B cell (primary cell): ENCODE results near the gene SLC18A3. TPM values are rescaled to one million over a fixed set of nuclear protein-coding genes. Genes with fewer than 3 reads are reported as not detected.

ENCODE experiments used
- ATAC-seq: fragments of 200-7000 bp; cut with Tn5 transposase; one replicate; pipeline ENCODE4 v1.10.0; 2021; ENCODE audit warnings: low read depth, mild to moderate bottlenecking, moderate number of reproducible peaks, moderate library complexity
- CTCF ChIA-PET: fragments of 350-600 bp; sonication (Branson Sonifier 250); formaldehyde crosslinking; loops from one replicate; lab custom pipeline; 2021; ENCODE audit warnings: antibody characterized with exemption, inconsistent platforms; lab: Charles Lee
- POLR2A ChIA-PET: fragments of 350-600 bp; sonication (Branson Sonifier 250); formaldehyde crosslinking; loops from one replicate; lab custom pipeline; 2021; ENCODE audit warnings: antibody characterized with exemption; lab: Charles Lee
- DNase-seq: peaks from one replicate; pipeline ENCODE4 v3.0.0; 2013
- H2AFZ ChIP-seq: 2 replicates; pipeline ENCODE4 v1.6.1; 2012; ENCODE audit warnings: mild to moderate bottlenecking, low read depth, low read length; ENCODE audit not compliant: insufficient read depth, poor library complexity, severe bottlenecking
- H3K27ac ChIP-seq, 2 donors: 1 replicate in 1 of 2; 2 replicates in 1 of 2; pipeline ENCODE4 v1.5.1; 2012 to 2013; ENCODE audit warnings: low read length in 2 of 2, mild to moderate bottlenecking in 2 of 2, moderate library complexity in 1 of 2
- H3K27me3 ChIP-seq, 4 experiments: fragments of 200-600 bp in 1 of 4; sonication (generic) in 1 of 4; replicated peaks in 1 of 4; 1 replicate in 2 of 4; 2 replicates in 2 of 4; pipeline versions ENCODE4 v1.6.1 to v1.7.0; 2013 to 2016; ENCODE audit warnings: low read length in 3 of 4, mild to moderate bottlenecking in 2 of 4, mixed read lengths in 1 of 4, moderate library complexity in 1 of 4; ENCODE audit not compliant: insufficient read depth in 4 of 4, control insufficient read depth in 3 of 4; ENCODE audit errors: control extremely low read depth in 1 of 4
- H3K36me3 ChIP-seq, 2 experiments: replicated peaks in 1 of 2; 1 replicate in 1 of 2; 2 replicates in 1 of 2; pipeline versions ENCODE4 v1.6.1 to v1.7.1; 2013; ENCODE audit warnings: low read length in 1 of 2; ENCODE audit not compliant: insufficient read depth in 2 of 2, control insufficient read depth in 1 of 2; ENCODE audit errors: control extremely low read depth in 1 of 2, extremely low read depth in 1 of 2
- H3K4me1 ChIP-seq, 2 donors: fragments of 200-600 bp in 1 of 2; sonication (generic) in 1 of 2; 1 replicate in 1 of 2; 2 replicates in 1 of 2; pipeline versions ENCODE4 v1.5.1 to v1.6.1; 2013 to 2017; ENCODE audit warnings: low read length in 2 of 2; ENCODE audit not compliant: control insufficient read depth in 2 of 2, insufficient read depth in 2 of 2
- H3K4me2 ChIP-seq: replicated peaks from 2 replicates; pipeline ENCODE3; 2012; ENCODE audit warnings: mild to moderate bottlenecking, low read depth, low read length; ENCODE audit not compliant: poor library complexity, severe bottlenecking
- H3K4me3 ChIP-seq, 5 experiments: fragments of 200-600 bp in 1 of 5; sonication (generic) in 1 of 5; 1 replicate in 3 of 5; 2 replicates in 2 of 5; pipeline versions ENCODE4 v1.5.1 to v1.7.0; 2011 to 2016; ENCODE audit warnings: low read length in 4 of 5, mild to moderate bottlenecking in 4 of 5, low read depth in 2 of 5, control low read depth in 1 of 5, moderate library complexity in 1 of 5; ENCODE audit not compliant: insufficient read depth in 1 of 5; ENCODE audit errors: control extremely low read depth in 1 of 5, extremely low read depth in 1 of 5
- H3K79me2 ChIP-seq: fragments of 200-600 bp; sonication (generic); one replicate; pipeline ENCODE4 v1.6.0; 2016; ENCODE audit warnings: low read length; ENCODE audit not compliant: control insufficient read depth, insufficient read depth
- H3K9ac ChIP-seq: fragments of 200-600 bp; sonication (generic); 2 replicates; pipeline ENCODE4 v1.6.1; 2017; ENCODE audit warnings: mild to moderate bottlenecking, low read length, moderate library complexity
- H3K9me3 ChIP-seq, 3 donors: one replicate each; pipeline versions ENCODE4 v1.6.1 to v1.7.1; 2013; ENCODE audit warnings: low read length in 2 of 3; ENCODE audit not compliant: control insufficient read depth in 2 of 3, insufficient read depth in 1 of 3; ENCODE audit errors: control extremely low read depth in 1 of 3
- H4K20me1 ChIP-seq: 2 replicates; pipeline ENCODE4 v1.6.0; 2012; ENCODE audit warnings: mild to moderate bottlenecking, low read length; ENCODE audit not compliant: insufficient read depth, control insufficient read depth, poor library complexity, severe bottlenecking
- H3K27ac Mint-ChIP-seq: one replicate; pipeline ENCODE4 v1.8.0; 2021; ENCODE audit warnings: mixed read lengths
- H3K27me3 Mint-ChIP-seq: one replicate; pipeline ENCODE4 v1.8.0; 2021; ENCODE audit warnings: mixed read lengths
- H3K4me1 Mint-ChIP-seq: one replicate; pipeline ENCODE4 v1.8.0; 2021; ENCODE audit warnings: mixed read lengths
- H3K4me3 Mint-ChIP-seq: one replicate; pipeline ENCODE4 v1.8.0; 2021; ENCODE audit warnings: mixed read lengths
- H3K9me3 Mint-ChIP-seq: one replicate; pipeline ENCODE4 v1.8.0; 2022; ENCODE audit warnings: mixed read lengths; ENCODE audit not compliant: insufficient read depth
- EZH2 ChIP-seq: IDR thresholded peaks from 2 replicates; pipeline ENCODE4 v1.6.1; 2012; ENCODE audit warnings: borderline replicate concordance, low read depth, mild to moderate bottlenecking, moderate library complexity, low read length; ENCODE audit not compliant: insufficient read depth, poor library complexity, severe bottlenecking
- WGBS: methylation state at CpG from one replicate; pipeline ENCODE4 v1.1.5; 2013; ENCODE audit warnings: missing lambda C conversion rate; ENCODE audit not compliant: insufficient coverage; 5-methylcytosine and 5-hydroxymethylcytosine counted together
- intact Hi-C: fragments of 100-400 bp; cut with micrococcal nuclease; formaldehyde crosslinking; loops from one replicate; pipeline ENCODE4 v1.10.0; 2022
- polyA plus RNA-seq: library from polyadenylated mRNA; depleted of rRNA; stranded (reverse); fragments of >200 nt; gene quantifications from 2 replicates; pipeline ENCODE4 v1.2.3, GENCODE V29; 2012
- total RNA-seq, 2 donors: library from RNA; stranded (reverse); fragments of 120-200 nt in 1 of 2; gene quantifications; 1 replicate in 1 of 2; 2 replicates in 1 of 2; pipeline versions ENCODE4 v1.2.3 to v1.2.4, GENCODE V29; 2013 to 2022
- TF ChIP-seq, protein P1 (sequence below): fragments of 200-600 bp; IDR thresholded peaks from one replicate; pipeline ENCODE4 v1.8.0; 2022; ENCODE audit warnings: antibody characterized with exemption, mild to moderate bottlenecking

SLC18A3 gene
- total and polyA plus RNA-seq, 2 donors (not counting 1 experiment from before 2014, with no cell fraction given), result not detected

DNA sequence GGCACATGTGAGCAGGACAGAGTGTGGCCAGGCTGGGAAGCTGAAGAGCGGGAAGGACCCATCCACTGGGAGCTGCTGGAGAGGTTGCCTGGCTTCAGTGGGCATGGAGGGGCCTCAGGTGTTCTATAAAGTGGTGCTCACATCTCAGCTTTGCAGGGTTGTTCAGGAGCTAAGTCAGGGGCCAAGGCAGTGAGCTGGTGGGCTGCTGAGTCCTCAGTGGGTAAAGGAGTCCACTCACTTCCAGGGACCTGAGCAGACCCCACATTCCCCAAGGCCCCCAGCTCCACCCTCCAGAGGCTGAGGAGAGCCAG is 40.6 kb downstream of the SLC18A3 start:
- Mint-ChIP-seq H3K4me3 (no peak overlapping the region), H3K9me3 (no peaks in the 10 kb centered on the region), H3K27ac (no peak overlapping the region), H3K4me1 (peaks cover 10% of the 10 kb centered on the region), H3K27me3 (peaks cover 12% of the 10 kb centered on the region)
- DNase-seq (no peak), ATAC-seq (no peak)
- 100% methylated on average over 1 of the region's 1 CpG for WGBS
- no peak overlapping the region for H3K9ac ChIP-seq
- no peak overlapping the region for H2AFZ ChIP-seq
- H3K4me2 ChIP-seq, result no peak overlapping the region
- H4K20me1 ChIP-seq, result no peaks in the 10 kb centered on the region
- no peaks in the 10 kb centered on the region for H3K79me2 ChIP-seq
- POLR2A ChIA-PET, result no interaction called here
- H3K36me3 ChIP-seq, result no peaks in the 10 kb centered on the region
- peaks cover 0 to 6% of the 10 kb centered on the region in 2 donors for H3K4me1 ChIP-seq
- no peaks in the 10 kb centered on the region for H3K9me3 ChIP-seq
- TF ChIP-seq, protein P1, sequence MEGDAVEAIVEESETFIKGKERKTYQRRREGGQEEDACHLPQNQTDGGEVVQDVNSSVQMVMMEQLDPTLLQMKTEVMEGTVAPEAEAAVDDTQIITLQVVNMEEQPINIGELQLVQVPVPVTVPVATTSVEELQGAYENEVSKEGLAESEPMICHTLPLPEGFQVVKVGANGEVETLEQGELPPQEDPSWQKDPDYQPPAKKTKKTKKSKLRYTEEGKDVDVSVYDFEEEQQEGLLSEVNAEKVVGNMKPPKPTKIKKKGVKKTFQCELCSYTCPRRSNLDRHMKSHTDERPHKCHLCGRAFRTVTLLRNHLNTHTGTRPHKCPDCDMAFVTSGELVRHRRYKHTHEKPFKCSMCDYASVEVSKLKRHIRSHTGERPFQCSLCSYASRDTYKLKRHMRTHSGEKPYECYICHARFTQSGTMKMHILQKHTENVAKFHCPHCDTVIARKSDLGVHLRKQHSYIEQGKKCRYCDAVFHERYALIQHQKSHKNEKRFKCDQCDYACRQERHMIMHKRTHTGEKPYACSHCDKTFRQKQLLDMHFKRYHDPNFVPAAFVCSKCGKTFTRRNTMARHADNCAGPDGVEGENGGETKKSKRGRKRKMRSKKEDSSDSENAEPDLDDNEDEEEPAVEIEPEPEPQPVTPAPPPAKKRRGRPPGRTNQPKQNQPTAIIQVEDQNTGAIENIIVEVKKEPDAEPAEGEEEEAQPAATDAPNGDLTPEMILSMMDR, result no peak
- no peak for TF ChIP-seq EZH2
- CTCF ChIA-PET, result interaction anchor here (1.6 kb wide), 1 partner anchor 57 kb away, joined by 5 read pairs; no protein-coding TSS in a partner anchor
- no peaks in the 10 kb centered on the region for H3K27me3 ChIP-seq
- no peak overlapping the region for H3K4me3 ChIP-seq
- no peak overlapping the region for H3K27ac ChIP-seq
- intact Hi-C loops, result no loop called here

DNA sequence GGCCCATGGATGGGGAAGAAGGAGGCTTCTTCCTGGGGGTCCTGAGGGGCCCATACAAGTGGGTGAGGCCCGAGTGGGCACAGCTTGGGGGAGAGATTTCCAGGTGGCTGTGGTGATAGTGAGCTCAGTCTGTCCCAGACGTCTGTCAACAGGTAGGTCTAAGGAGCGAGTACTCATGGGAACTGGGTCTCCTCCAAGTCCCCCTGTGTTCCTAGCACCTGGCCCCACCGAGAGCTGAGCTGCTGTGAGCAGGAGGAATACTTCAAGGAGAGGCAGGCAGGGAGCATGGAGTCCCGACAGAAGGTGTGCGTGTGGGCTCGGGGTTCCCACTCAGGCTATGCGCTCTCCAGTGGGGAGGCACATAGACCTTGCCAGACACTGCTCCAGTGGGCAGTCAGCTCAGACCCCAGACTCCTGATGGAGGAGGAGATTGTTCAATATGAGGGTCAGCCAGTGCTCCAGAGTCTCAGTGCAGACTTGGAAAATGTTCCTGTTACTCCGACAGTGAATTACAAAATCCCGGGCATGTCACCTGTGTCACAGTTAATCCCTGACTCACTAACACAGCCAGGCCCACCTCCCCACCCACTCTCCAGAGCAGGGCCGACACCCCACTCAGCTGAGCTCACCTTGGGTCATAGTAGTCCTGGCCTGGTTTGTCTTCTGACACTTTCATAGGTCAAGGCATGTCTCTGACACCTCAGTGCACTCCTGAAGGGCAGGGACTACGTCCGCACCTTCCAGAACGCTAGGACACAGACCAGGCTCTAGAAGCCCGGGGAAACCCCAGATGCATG is 41.1 kb downstream of the SLC18A3 start:
- ATAC-seq (no peak), DNase-seq (no peak)
- H3K79me2 ChIP-seq, result no peaks in the 10 kb centered on the region
- H3K4me1 ChIP-seq, result peaks cover 0 to 6% of the 10 kb centered on the region in 2 donors
- H3K4me2 ChIP-seq, result no peak overlapping the region
- no peaks in the 10 kb centered on the region for H3K27me3 ChIP-seq
- no peaks in the 10 kb centered on the region for H3K36me3 ChIP-seq
- POLR2A ChIA-PET, result no interaction called here
- Mint-ChIP-seq H3K4me3 (no peak overlapping the region), H3K27me3 (peaks cover 13% of the 10 kb centered on the region), H3K27ac (no peak overlapping the region), H3K4me1 (peaks cover 10% of the 10 kb centered on the region), H3K9me3 (no peaks in the 10 kb centered on the region)
- H2AFZ ChIP-seq, result no peak overlapping the region
- no peaks in the 10 kb centered on the region for H3K9me3 ChIP-seq
- intact Hi-C loops, result no loop called here
- H4K20me1 ChIP-seq, result no peaks in the 10 kb centered on the region
- 90% methylated on average over 15 of the region's 15 CpGs for WGBS
- no peak overlapping the region for H3K4me3 ChIP-seq
- no peak overlapping the region for H3K27ac ChIP-seq
- CTCF ChIA-PET, result no interaction called here
- no peak overlapping the region for H3K9ac ChIP-seq
- TF ChIP-seq EZH2, result no peak
- TF ChIP-seq, protein P1, result no peak
